HEK293T (cell line): Measurements from ENCODE around the gene GRIK4.

Source experiments
- ARNT ChIP-seq: fragments of 450-650 bp; IDR thresholded peaks from 2 replicates; pipeline ENCODE4 v1.6.1; 2017; ENCODE audit warnings: mild to moderate bottlenecking
- BHLHE40 ChIP-seq: fragments of 450-650 bp; IDR thresholded peaks from 2 replicates; pipeline ENCODE4 v1.6.1; 2016; ENCODE audit warnings: mild to moderate bottlenecking, moderate library complexity, borderline replicate concordance
- CTBP1 ChIP-seq: fragments of 450-650 bp; IDR thresholded peaks from 2 replicates; pipeline ENCODE4 v1.6.1; 2016; ENCODE audit warnings: borderline replicate concordance
- ELF4 ChIP-seq: fragments of 450-650 bp; IDR thresholded peaks from 2 replicates; pipeline ENCODE4 v1.6.1; 2017; ENCODE audit warnings: antibody characterized with exemption
- FOXA1 ChIP-seq: fragments of 450-650 bp; IDR thresholded peaks from 2 replicates; pipeline ENCODE4 v1.6.1; 2016; ENCODE audit warnings: mild to moderate bottlenecking
- FOXK2 ChIP-seq: fragments of 450-650 bp; IDR thresholded peaks from 2 replicates; pipeline ENCODE4 v1.6.1; 2016; ENCODE audit warnings: mild to moderate bottlenecking
- FOXM1 ChIP-seq: fragments of 450-650 bp; IDR thresholded peaks from 2 replicates; pipeline ENCODE4 v1.6.1; 2017; ENCODE audit warnings: mild to moderate bottlenecking, borderline replicate concordance
- HDGF ChIP-seq: fragments of 450-650 bp; IDR thresholded peaks from 2 replicates; pipeline ENCODE4 v1.6.1; 2017; ENCODE audit warnings: antibody characterized with exemption, borderline replicate concordance
- NFRKB ChIP-seq: fragments of 450-650 bp; IDR thresholded peaks from 2 replicates; pipeline ENCODE4 v1.6.1; 2016; ENCODE audit warnings: mild to moderate bottlenecking, moderate library complexity
- PKNOX1 ChIP-seq: fragments of 450-650 bp; IDR thresholded peaks from 2 replicates; pipeline ENCODE4 v1.6.1; 2016
- SP1 ChIP-seq: fragments of 450-650 bp; IDR thresholded peaks from 2 replicates; pipeline ENCODE4 v1.6.1; 2017
- SUZ12 ChIP-seq: fragments of 450-650 bp; IDR thresholded peaks from 2 replicates; pipeline ENCODE4 v1.6.1; 2016; ENCODE audit warnings: mild to moderate bottlenecking
- ZNF384 ChIP-seq: fragments of 450-650 bp; IDR thresholded peaks from 2 replicates; pipeline ENCODE4 v1.6.1; 2016

GRCh38 chr11:120952461-120953434 is 441.2 kb downstream of the GRIK4 start:
- TF ChIP-seq CTBP1 (no peak), SUZ12 (no peak), HDGF (no peak), NFRKB (no peak), ARNT (no peak), FOXM1 (no peak), SP1 (no peak), ELF4 (no peak), PKNOX1 (no peak), FOXK2 (no peak), FOXA1 (no peak), ZNF384 (no peak), BHLHE40 (no peak)
